HG02938 (cell line): Measurements from ENCODE around the gene DUOXA1.
"Not testable (repeated sequence)": the region's sequence is repeated elsewhere in the genome, so short reads cannot be mapped to it uniquely, and the experiment has no call there.

Experiments
- ATAC-seq: cut with Tn5 transposase; IDR thresholded peaks from one replicate; pipeline ENCODE4 v1.9.1; 2021; ENCODE audit warnings: mild to moderate bottlenecking, moderate library complexity; ENCODE audit not compliant: unreplicated experiment

Gene DUOXA1

GRCh38 chr15:45093013-45093412 is 36.7 kb downstream of the DUOXA1 start:
- ATAC-seq = no peak

GRCh38 chr15:45091576-45091975 is 38.1 kb downstream of the DUOXA1 start:
- no peak for ATAC-seq

GRCh38 chr15:45091161-45091560 is 38.5 kb downstream of the DUOXA1 start:
- ATAC-seq = no peak

GRCh38 chr15:45089712-45090373 is 39.8 kb downstream of the DUOXA1 start:
- ATAC-seq = no peak

- ATAC-seq = no peak
Measured at GRCh38 chr15:45088801-45089711, 40.6 kb downstream of the DUOXA1 start.

GRCh38 chr15:45087513-45087912 is 42.2 kb downstream of the DUOXA1 start:
- no peak for ATAC-seq

GRCh38 chr15:45084163-45084562 is 45.5 kb downstream of the DUOXA1 start:
- ATAC-seq = no peak

GRCh38 chr15:45083223-45083622 is 46.5 kb downstream of the DUOXA1 start:
- no peak for ATAC-seq

GRCh38 chr15:45082412-45082811 is 47.3 kb downstream of the DUOXA1 start:
- not testable (repeated sequence) for ATAC-seq

GRCh38 chr15:45080593-45080992 is 49.1 kb downstream of the DUOXA1 start:
- ATAC-seq = not testable (repeated sequence)

GRCh38 chr15:45079628-45080246 is 49.9 kb downstream of the DUOXA1 start:
- ATAC-seq = not testable (repeated sequence)

GRCh38 chr15:45079201-45079600 is 50.5 kb downstream of the DUOXA1 start:
- ATAC-seq = not testable (repeated sequence)

GRCh38 chr15:45077391-45077790 is 52.3 kb downstream of the DUOXA1 start:
- ATAC-seq = not testable (repeated sequence)

- ATAC-seq = not testable (repeated sequence)
Measured at GRCh38 chr15:45075440-45076320, 54.0 kb downstream of the DUOXA1 start.

GRCh38 chr15:45073602-45074001 is 56.1 kb downstream of the DUOXA1 start:
- ATAC-seq = not testable (repeated sequence)

- ATAC-seq = not testable (repeated sequence)
Measured at GRCh38 chr15:45069942-45070360, 59.7 kb downstream of the DUOXA1 start.
